AG04449 (cell line): ENCODE measurements around the gene ETS1.

Source experiments
- CTCF ChIA-PET: fragments of 350-600 bp; formaldehyde crosslinking; extraction: SDS; loops from one replicate; lab custom pipeline; 2021; ENCODE audit warnings: antibody characterized with exemption; lab: Yijun Ruan, JAX
- POLR2A ChIA-PET: fragments of 400-600, 350-600 bp; formaldehyde crosslinking; extraction: SDS; loops from one replicate; lab custom pipeline; 2020; ENCODE audit warnings: antibody characterized with exemption, inconsistent platforms; lab: Yijun Ruan, JAX
- DNase-seq: peaks from one replicate; pipeline ENCODE4 v3.0.0-alpha.2; 2010; ENCODE audit warnings: low read depth, low spot score
- H3K4me3 ChIP-seq: 2 replicates; pipeline ENCODE4 v1.5.1; 2011; ENCODE audit warnings: low read depth, mild to moderate bottlenecking, control low read depth, low read length
- TF ChIP-seq, protein P1 (sequence below): IDR thresholded peaks from one replicate; pipeline ENCODE4 v1.5.1; 2011; ENCODE audit warnings: mild to moderate bottlenecking, moderate library complexity, low read length, control low read depth, inconsistent platforms; ENCODE audit not compliant: insufficient read depth; ENCODE audit errors: missing control alignments

The ETS1 gene

DNA sequence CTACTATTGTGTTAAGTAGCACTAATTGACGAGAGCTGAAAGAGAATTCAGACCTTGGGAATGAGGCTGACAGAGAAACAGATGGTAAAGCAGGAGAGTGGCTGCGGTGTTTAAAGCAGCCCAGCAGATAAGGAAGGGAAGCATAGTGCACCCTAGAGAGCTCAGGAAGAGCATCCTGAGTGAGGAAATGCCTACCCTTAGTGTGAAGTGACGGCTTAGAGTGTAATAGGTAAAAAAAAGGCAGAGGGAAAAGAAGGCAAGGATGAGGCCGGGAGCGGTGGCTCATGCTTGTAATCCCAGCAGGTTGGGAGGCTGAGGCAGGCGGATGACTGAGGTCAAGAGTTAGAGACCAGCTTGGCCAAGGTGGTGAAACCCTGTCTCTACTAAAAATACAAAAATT lies 22.4 kb upstream of the ETS1 start:
- TF ChIP-seq, protein P1, sequence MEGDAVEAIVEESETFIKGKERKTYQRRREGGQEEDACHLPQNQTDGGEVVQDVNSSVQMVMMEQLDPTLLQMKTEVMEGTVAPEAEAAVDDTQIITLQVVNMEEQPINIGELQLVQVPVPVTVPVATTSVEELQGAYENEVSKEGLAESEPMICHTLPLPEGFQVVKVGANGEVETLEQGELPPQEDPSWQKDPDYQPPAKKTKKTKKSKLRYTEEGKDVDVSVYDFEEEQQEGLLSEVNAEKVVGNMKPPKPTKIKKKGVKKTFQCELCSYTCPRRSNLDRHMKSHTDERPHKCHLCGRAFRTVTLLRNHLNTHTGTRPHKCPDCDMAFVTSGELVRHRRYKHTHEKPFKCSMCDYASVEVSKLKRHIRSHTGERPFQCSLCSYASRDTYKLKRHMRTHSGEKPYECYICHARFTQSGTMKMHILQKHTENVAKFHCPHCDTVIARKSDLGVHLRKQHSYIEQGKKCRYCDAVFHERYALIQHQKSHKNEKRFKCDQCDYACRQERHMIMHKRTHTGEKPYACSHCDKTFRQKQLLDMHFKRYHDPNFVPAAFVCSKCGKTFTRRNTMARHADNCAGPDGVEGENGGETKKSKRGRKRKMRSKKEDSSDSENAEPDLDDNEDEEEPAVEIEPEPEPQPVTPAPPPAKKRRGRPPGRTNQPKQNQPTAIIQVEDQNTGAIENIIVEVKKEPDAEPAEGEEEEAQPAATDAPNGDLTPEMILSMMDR, result no peak
- DNase-seq, result no peak
- POLR2A ChIA-PET, result no interaction called here
- H3K4me3 ChIP-seq, result no peak overlapping the region
- CTCF ChIA-PET, result interaction anchor here (1.0 to 3.0 kb wide), 3 partner anchors 10 to 21 kb away, joined by 3 to 9 read pairs (median 5); no protein-coding TSS in a partner anchor

DNA sequence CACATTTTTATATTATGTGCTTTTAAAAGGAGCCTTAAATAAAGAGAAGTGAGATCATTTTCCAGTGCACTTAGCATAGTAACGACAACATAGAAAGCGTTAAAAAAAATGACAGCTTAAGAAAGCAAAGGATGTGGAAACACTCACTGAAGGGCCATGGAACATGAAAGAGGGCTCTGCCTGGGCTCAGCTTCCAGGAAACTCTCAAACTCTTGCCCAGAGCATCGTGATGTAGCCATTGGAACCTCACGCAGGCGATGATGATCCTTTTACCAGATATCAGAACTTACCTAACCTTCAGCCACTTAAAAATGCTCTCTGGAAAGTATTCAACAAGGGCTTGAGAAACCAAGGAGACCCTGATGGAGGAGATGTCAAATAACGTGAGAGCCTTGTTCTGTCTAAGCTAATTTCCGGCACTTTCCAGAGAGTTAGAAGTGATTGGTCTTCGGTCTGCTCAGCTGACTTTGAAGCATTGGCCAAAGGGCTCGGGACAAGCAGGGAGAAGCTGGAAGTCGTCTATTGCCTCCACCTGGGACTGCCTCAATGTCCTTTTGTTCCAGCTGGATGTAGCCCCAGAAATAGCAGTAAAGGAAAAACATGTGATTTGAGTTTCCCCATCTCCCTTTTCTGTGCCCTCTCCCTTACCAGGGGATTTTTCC lies 21.5 kb upstream of the ETS1 start:
- TF ChIP-seq, protein P1, result no peak
- DNase-seq, result no peak
- H3K4me3 ChIP-seq, result no peak overlapping the region
- CTCF ChIA-PET, result interaction anchor here (0.7 to 3.0 kb wide), 5 partner anchors 10 to 436 kb away, joined by 3 to 9 read pairs (median 3); no protein-coding TSS in a partner anchor
- POLR2A ChIA-PET, result no interaction called here

DNA sequence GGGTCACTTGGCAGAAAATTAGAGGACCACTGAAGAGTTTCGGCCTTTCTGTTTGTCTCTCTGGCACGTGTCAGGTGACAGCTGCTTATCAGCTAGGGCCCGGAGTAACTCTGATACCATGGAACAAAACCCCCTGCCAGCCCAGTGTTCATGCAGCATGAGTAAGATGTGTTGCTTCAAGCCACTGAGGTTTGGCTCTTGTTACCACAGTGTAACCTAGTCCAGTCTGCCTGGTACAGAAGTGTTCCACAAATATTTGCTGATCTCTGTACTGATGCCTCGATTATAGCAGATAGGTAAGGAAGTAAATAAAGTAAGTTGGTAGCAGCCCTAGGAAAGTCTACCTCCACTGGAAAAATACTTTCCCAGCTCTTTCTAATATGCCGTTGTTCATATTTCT lies 20.5 kb upstream of the ETS1 start:
- no peak for DNase-seq
- TF ChIP-seq, protein P1, result no peak
- ChIA-PET POLR2A (no interaction called here), CTCF (interaction anchor here (2.3 to 3.0 kb wide), 3 partner anchors 9 to 22 kb away, joined by 8 to 12 read pairs (median 9); no protein-coding TSS in a partner anchor)
- H3K4me3 ChIP-seq, result no peak overlapping the region

DNA sequence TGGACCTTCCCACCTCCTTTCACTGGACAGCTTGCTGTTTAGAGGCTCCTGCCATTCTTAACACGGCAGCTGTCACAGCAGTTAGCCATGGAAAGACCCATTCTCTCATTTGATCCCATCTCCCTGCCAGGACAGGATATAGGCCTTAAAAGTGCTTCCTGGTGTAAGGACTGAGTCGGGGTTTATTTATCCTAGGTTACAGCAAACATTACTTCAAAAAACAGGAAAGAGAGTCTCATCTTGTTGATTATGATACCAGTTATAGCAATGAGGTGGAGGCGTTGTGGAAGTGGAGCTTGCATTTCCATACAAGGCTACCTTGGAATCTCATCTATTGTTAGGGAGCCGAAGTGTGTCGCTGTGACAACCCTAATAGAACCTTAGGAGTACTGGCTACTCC lies 17.4 kb upstream of the ETS1 start:
- H3K4me3 ChIP-seq, result no peak overlapping the region
- ChIA-PET POLR2A (no interaction called here), CTCF (interaction anchor here (0.8 to 2.4 kb wide), 4 partner anchors 12 to 430 kb away, joined by 3 to 14 read pairs (median 4); no protein-coding TSS in a partner anchor)
- TF ChIP-seq, protein P1, result no peak
- no peak for DNase-seq

DNA sequence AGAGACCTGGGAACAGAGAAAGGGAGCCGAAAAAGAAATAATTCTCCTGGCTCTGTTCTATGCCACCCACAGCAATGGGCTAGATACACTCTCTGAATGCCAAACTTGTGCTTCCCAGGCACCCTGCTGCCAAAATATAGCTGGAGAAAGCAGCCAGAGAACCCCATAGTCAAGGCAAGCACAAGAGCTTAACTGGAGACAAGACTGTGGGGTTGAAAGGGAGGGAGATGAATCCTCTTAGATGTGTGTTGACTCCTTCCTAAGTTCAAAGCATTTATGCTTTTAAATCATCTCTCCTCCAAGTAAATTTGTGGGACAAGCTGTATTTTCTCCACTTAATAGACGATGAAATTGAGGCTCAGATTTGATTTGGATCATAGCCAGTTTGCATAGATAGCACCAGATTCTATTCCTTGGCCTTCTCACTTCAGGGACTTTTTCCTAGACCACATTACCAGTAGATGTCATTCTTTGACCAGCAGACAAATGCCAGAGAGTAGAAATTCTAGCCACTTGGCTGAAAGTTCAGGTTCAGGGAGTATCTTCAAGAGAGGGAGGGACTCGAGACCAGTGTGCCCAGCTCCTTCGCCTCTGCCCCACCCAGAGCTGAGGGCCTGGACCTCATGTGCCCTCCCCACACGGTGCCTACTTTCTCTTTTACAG lies 16.5 kb upstream of the ETS1 start:
- TF ChIP-seq, protein P1, result no peak
- POLR2A ChIA-PET, result no interaction called here
- DNase-seq, result no peak
- CTCF ChIA-PET, result interaction anchor here (0.8 to 2.8 kb wide), 7 partner anchors 9 to 446 kb away, joined by 3 to 14 read pairs (median 4); no protein-coding TSS in a partner anchor
- no peak overlapping the region for H3K4me3 ChIP-seq

DNA sequence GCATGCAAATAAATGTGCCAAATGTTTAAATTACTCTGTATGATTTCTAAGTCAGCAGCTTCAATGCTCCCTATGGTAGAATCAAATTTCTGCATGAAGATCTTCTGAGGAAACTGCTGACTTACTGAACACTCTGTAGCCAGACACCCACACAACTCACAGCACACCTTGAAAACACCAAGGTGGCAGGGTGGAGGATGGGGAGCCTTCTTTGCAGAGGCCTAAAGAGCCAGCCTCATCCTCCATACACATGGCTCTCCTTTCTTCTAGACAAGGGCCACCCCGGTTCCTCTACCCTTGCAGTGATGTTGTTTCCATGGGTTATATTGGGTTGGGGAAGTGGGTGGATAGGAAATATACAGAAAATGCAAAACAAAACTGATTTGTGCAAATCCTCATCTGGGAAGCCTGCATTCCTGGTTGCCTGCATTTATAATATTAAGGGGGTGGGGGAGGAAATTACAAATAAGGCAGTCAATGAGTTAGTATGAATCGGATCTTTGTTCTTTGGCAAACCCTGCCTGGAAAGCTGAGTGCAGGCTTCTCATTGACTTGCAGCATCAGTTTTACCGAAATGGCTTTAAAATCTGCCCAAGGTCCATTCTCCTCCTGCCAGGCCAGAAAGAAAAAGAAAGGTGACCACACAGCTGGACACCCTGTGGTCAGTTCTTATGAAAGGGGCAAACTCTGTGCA lies 15.8 kb upstream of the ETS1 start:
- TF ChIP-seq, protein P1, result no peak
- no peak for DNase-seq
- ChIA-PET CTCF (interaction anchor here (1.2 to 2.8 kb wide), 5 partner anchors 9 to 445 kb away, joined by 3 to 14 read pairs (median 8); no protein-coding TSS in a partner anchor), POLR2A (no interaction called here)
- no peak overlapping the region for H3K4me3 ChIP-seq
